HTR-8/SVneo (cell line): Measurements from ENCODE around the gene NSUN2.

Experiments
- DNase-seq: peaks from one replicate; pipeline ENCODE4 v3.0.0; 2011; ENCODE audit warnings: low spot score, mixed read lengths; ENCODE audit not compliant: insufficient read length
- FAIRE-seq: peaks from 2 replicates; lab custom pipeline; 2011; peaks lifted over from hg19 to GRCh38; lab: Jason Lieb, UNC

Gene NSUN2

DNA sequence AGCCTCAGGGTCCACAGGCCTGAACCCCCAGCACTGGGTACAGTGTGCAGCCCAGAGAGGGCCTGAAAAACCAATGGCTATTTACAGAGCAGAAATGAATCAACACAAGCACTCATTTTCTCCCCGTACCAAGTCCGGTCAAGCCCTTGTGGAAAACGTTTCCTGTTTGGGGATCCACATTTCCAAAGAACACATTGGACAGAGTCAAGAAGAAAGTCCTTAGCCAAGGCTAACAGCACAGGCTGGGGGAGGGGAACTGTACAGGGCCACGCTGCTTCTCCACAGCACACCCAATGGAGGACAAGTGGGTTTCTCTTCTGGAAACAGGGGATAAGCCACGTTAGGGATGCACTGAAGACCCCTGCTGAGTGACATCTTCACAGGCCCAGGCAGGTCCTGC, 62.3 kb downstream of the NSUN2 start:
- DNase-seq (no peak), FAIRE-seq (no peak)

DNA sequence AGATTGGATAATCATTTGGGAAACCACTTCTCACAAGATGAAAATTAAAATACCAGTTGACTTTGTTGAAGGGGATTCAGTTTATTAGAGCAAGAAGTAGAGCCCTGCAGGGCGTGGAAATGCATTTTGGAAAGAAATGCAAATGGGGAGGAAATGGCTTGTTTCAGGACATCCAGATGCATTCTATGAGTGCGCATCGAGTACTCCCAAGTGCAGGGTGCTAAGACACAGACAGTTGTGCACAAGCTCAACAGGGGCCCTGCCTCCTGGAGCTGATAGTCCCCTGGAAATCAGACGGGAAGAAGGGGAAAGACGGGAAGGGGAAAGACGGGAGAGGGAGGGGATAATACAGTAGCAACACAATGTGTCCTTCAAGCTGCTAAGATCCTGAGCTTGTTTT, 64.0 kb downstream of the NSUN2 start:
- FAIRE-seq (no peak), DNase-seq (no peak)

DNA sequence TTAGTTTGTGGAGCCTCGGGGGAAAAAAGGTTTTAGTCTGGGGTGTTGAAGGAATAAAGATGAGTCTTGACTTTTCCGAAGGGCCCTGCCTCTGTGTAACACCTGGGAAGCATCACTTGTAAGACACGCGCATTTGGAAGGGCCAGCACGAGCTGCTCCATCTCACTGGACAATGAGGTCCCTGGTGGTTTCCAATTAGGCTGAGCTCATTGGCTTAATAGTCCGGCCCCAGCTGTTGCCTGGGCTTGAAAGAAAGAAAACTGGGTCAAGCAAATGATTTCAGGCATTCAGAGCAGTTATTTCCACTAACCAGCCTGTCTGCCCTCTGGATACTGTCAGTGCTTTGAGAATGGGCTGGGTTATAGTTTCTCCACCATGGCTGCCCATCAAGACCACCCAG, 64.5 kb downstream of the NSUN2 start:
- DNase-seq (no peak), FAIRE-seq (no peak)

DNA sequence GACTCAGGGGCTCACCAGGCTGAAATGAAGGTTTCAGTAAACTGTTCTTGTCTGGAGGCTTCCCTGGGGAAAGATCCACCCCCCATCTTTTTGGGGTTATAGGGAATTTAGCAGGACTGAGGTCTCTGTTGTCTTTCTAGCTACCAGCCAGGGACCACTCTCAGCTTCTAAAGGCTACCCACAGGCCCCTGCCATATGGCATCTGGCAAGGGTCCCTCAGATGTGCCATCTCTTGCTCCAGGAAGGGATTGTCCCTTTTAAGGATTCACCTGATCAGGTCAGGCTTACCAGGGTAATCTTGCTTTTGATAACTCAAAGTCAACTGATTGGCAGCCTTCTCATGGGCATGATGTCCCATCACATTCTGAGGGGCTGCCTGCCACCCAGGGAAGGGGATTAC, 65.0 kb downstream of the NSUN2 start:
- FAIRE-seq (no peak), DNase-seq (no peak)

DNA sequence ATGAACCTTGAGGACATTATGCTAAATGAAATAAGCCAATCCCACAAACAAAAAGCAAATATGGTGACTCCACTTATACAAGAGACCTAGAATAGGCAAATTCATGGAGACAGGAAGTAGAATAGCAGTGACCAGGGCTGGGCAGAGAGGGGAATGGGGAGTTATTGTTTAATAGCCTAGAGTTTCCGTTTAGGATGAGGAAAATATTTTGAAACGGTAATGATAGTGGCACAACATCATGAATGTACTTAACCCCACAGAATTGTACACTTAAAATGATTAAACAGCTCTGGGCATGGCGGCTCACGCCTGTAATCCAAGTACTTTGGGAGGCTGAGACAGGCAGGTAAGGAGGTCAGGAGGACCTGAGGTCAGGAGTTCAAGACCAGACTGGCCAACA, 65.8 kb downstream of the NSUN2 start:
- DNase-seq (no peak), FAIRE-seq (no peak)

DNA sequence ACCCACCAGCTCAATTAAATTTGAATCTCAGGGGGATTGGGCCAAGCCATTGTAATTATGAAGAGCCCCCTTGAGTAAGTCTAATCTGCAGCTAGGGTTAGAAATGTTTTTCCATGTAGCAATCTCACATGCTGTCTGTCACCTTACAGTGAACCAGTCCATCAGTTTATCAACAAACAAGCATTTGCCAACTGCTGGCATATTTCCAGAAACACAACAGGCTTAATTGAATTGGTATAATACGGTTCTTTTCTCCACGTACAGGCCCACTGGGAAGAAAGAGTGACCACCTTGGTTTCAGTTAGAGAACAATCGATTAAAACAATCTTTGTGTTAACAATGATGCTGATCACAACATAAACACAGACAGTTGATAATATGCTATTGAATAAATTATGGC, 67.4 kb downstream of the NSUN2 start:
- FAIRE-seq (no peak), DNase-seq (no peak)

DNA sequence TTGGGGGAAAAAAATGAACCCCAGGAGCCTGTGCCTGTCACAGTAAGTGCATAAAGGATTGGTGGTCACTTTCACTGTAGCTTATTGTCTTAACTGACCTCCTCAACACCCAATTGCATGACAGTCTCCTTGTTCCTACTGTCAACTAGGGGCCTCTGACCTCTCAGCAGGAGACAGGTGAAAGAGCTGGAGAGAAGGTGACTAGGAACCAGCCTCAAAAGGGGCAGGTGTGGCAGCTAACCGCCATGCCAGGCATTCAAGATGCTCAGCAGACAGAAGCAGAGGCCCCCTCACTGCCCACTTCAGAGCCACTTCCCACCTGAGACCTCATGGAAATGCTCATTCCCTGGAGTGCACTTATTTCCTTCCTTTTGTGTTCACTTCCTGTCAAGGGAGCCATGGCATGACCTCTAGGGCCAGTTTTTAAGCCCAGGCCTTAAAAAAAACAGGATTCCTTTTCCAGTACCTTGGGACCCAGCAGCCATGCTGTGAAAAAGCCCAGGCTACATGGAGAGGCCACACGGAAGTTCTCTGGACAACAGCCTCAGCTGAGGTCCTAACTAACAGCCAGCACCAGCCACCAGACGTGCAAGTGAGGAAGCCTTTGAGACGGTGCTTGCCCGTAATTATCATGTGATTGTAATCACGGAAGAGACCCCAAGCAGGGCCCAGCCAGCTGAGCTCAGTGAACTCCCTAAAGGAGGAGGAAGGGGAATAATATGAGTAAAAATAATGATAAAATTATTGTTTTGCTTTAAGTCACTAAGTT, 74.9 kb downstream of the NSUN2 start:
- DNase-seq: no peak
- FAIRE-seq: no peak

DNA sequence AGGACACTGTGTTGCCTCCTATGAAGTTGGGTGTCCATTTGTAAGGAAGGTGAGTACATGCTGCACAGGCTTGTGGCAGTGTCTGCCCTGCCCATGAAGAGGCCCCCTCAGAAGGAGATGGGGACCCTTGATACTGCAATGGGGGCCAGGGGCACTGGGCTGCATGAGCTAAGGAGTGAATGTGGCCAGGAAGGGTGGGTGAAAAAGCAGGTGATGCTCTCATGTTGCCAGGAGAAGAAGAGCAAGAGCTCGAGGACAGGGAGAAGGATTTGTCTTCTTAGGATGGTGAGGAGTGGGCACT, 76.1 kb downstream of the NSUN2 start:
- FAIRE-seq (no peak), DNase-seq (no peak)

DNA sequence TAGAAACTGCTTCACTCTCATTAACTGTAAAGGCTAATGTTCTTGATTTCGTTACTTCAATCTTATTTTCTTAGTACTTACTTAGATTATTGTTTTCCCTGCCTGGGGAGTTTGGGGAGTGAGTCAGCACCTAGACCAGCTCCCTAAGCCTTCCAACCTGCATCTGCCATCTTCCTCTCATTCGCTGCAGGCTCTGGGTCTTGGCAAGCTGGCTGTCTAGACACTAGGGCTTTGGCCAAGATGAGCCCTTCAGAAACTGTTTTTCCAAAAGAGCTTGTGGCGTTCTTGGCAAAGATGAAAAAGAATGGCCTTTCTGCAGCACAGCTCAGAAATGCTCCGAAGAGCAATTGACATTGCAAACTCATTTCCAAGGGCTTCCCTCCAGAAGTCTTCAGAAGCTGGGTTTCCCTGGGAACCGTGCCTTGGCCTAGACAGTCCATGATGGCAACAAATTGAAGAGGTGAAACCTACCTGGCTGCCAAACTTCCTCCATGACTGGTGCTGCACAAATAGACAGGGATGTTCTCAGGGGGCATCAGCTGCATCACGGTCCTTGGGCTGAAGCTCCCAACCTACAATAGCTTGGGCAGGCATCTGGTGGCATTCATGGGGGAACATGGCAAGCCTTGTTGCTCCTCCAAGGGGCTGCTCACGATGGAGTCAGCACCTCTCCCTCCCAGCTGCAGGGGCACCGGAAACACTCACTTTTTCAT, 76.6 kb downstream of the NSUN2 start:
- FAIRE-seq: no peak
- no peak for DNase-seq

DNA sequence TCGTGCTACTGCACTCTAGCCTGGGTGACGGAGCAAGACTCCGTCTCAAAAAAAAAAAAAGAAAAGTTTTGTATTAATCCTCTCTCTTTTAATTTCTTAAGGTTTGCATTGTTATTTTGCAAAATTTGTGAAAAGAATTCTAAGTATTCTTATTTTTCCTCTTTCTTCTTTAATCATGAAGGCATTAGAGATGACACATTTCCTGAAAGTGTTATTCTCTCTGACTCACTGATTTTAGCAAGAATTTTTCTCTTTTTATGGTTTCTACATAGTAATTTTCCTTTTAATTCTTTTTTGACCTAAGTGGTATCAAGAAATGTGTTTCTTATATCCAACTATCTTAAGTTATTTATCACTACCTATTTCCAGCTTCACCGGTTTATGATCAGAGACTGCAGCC, 78.0 kb downstream of the NSUN2 start:
- DNase-seq (no peak), FAIRE-seq (no peak)

DNA sequence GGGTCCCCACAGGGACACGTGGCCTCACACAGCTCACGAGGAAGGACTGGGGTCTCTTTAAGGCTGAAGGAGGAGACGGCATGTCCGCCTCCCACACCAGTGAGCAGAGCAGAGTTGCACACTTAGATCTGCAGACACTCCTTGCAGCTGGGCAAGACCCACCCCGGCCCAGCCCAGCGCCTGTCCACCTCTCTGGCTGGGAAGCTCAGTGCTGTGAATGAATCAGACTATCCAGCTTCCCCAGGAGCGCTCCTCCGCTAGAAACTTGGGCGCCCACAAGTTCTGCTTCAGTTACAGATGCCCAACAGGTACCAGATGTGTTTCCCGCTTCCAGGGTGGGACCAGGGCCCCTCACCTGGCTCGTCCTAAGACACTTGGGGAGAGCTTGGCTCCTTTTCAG, 78.9 kb downstream of the NSUN2 start:
- DNase-seq (no peak), FAIRE-seq (no peak)

DNA sequence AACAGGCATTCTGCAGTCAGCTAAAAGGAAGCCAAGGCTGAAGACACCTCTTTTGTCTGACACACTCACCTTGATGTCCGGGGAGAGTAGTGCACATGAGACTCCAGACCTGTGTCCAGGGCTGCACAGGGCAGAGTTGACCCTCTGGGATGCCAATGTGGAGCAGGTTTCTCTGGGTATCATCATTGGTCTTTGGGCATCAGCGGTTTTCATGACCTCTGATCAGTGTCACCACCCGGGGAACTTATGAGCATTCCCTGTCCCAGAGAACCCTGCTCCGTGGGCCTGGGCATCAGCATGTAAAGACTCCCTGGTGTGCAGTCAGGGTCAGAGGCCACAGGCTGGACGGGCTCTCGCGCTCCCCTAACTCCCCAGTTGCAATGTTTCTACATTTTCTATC, 80.2 kb downstream of the NSUN2 start:
- FAIRE-seq: no peak
- no peak for DNase-seq

DNA sequence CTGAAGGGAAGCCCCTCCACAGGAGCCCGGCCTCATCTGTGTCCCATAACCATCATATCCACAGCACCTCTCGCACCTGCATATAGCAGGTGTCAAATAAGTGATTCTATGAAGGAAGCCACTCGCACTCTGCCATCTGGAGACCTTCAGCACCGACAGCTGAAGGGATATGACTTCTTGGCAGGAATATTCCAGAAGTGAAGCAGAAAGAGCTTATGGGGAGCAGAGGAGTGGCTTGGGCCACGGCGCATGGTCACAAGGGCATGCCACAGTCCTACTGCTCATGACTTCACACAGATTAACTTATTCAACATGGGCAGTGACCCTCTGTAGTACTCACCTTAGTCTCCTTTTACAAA, 80.9 kb downstream of the NSUN2 start:
- no peak for DNase-seq
- FAIRE-seq: no peak

DNA sequence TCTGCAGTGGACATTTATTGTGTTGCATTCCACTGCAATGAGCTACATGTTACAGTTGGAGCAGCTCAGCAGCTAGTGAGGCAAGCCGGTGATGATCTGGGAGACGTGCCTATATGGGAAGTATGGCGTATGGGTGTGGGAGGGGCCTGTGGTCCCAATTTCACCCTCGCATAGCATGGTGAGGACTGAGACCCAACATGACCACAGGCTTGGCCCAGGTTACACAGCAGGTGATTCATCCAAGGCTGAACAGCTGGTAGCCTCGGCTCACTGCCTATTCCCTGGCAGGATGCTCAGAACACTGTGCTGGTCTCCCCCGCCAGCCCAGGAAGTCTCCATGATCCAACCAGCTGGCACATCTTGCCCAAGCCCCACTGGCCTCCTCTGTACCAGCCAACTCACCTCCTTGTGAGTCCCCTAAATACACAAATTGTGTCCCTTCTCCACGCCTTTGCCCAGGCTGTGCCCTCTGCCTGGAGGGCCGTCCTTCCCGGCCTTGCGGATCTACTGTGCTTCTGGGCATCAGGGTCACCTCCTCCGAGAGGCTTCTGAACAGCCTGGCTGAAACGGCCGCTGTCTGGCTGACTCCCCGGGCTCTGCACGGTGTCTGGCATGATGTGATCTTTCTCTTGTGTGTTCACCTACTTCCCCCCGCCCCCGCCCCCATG, 81.4 kb downstream of the NSUN2 start:
- DNase-seq (no peak), FAIRE-seq (no peak)

DNA sequence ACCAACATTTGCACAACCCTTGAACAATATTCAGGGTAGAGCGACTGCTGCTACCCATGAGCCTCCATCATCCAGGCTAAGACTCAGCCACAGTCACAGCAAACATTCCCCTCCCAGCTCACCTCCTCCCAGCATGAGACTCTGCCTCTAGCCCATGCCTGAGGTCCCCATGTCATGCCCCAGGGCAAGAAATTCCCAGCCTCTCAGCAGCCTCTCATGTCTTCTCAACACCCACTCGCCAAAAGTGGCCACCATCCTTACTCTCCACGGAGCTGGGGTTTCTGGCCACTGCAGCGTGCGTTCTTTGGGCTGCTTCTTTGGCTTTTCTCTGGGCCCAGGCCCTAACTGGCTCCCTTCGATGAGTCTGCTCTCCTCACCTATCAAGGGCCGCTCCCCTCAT, 82.2 kb downstream of the NSUN2 start:
- FAIRE-seq (no peak), DNase-seq (no peak)
